HCT116 (cell line): Measurements from ENCODE around the gene KCMF1. TPM values are rescaled to one million over a fixed set of nuclear protein-coding genes. Genes with fewer than 3 reads are reported as not detected.

Experiments
- ATAC-seq: fragments of 200-7000 bp; cut with Tn5 transposase; 2 replicates; pipeline ENCODE4 v1.9.1; 2020; ENCODE audit warnings: mild to moderate bottlenecking, moderate library complexity
- BruUV-seq: library from RNA; stranded (reverse); fragments of 400-500 nt; replicated peaks from 2 replicates; lab custom pipeline; 2021; lab: Mats Ljungman, UMichigan
- CTCF ChIA-PET: fragments of 300-600 bp; sonication (Branson Sonifier 250); formaldehyde crosslinking; loops from one replicate; lab custom pipeline; 2021; ENCODE audit warnings: antibody characterized with exemption; lab: Charles Lee
- POLR2A ChIA-PET: fragments of 300-600, 350-600 bp; sonication (Branson Sonifier 250); formaldehyde crosslinking; loops from one replicate; lab custom pipeline; 2021; ENCODE audit warnings: antibody characterized with exemption; lab: Charles Lee
- RAD21 ChIA-PET, 2 experiments: fragments of 300-600 bp; sonication (Branson Sonifier 250); formaldehyde crosslinking; loops; one replicate each; lab custom pipeline; 2023; ENCODE audit warnings: low total read pairs in 2 of 2; ENCODE audit not compliant: uncharacterized antibody in 2 of 2, unreplicated experiment in 2 of 2, low non-redundant PET in 1 of 2; lab: Charles Lee
- DNase-seq: peaks from one replicate; pipeline ENCODE4 v3.0.0-alpha.2; 2010; ENCODE audit warnings: low read depth, low spot score
- H2AFZ ChIP-seq: fragments of 200-600 bp; shearing (Covaris generic), sonication (generic); 2 replicates; pipeline ENCODE4 v1.6.1; 2017; ENCODE audit warnings: low read depth, mixed run types, mixed read lengths, antibody characterized with exemption, low read length; ENCODE audit not compliant: poor library complexity, severe bottlenecking
- H3K27ac ChIP-seq: 2 replicates; pipeline ENCODE4 v1.5.1; 2012; ENCODE audit warnings: low read depth, low read length
- H3K27me3 ChIP-seq: fragments of 200-600 bp; sonication (generic); 2 replicates; pipeline ENCODE4 v1.6.1; 2016; ENCODE audit warnings: mixed run types, low read length, mixed read lengths; ENCODE audit not compliant: insufficient read depth
- H3K36me3 ChIP-seq, 2 experiments: fragments of 200-500 bp in 1 of 2; fragments of 200-600 bp in 1 of 2; sonication (Bioruptor generic) in 1 of 2; sonication (generic) in 1 of 2; 2 replicates each; pipeline versions ENCODE4 v1.5.1 to v1.6.1; 2014 to 2016; ENCODE audit warnings: low read length in 2 of 2, inconsistent platforms in 1 of 2, mixed read lengths in 1 of 2, mixed run types in 1 of 2; ENCODE audit not compliant: insufficient read depth in 2 of 2, control insufficient read depth in 1 of 2
- H3K4me1 ChIP-seq, 2 experiments: fragments of 200-600 bp in 1 of 2; sonication (generic) in 1 of 2; 2 replicates each; pipeline versions ENCODE4 v1.5.1 to v1.6.1; 2012 to 2017; ENCODE audit warnings: low read length in 2 of 2, inconsistent platforms in 1 of 2, mild to moderate bottlenecking in 1 of 2, mixed read lengths in 1 of 2, mixed run types in 1 of 2, moderate library complexity in 1 of 2; ENCODE audit not compliant: insufficient read depth in 2 of 2, control insufficient read depth in 1 of 2
- H3K4me2 ChIP-seq: fragments of 200-600 bp; sonication (generic); 2 replicates; pipeline ENCODE4 v1.6.1; 2017; ENCODE audit warnings: mixed run types, low read length, mixed read lengths
- H3K4me3 ChIP-seq, 2 experiments: fragments of 200-600 bp in 1 of 2; sonication (generic) in 1 of 2; replicated peaks in 1 of 2; 2 replicates each; pipeline ENCODE4 v1.5.1; 2011 to 2016; ENCODE audit warnings: low read length in 2 of 2, control low read depth in 1 of 2, low read depth in 1 of 2, mild to moderate bottlenecking in 1 of 2, mixed read lengths in 1 of 2, mixed run types in 1 of 2
- H3K79me2 ChIP-seq: fragments of 200-600 bp; sonication (generic); 2 replicates; pipeline ENCODE4 v1.6.1; 2017; ENCODE audit warnings: mild to moderate bottlenecking, mixed run types, low read length, moderate library complexity, mixed read lengths; ENCODE audit not compliant: insufficient read depth
- H3K9ac ChIP-seq: fragments of 200-600 bp; sonication (generic); 2 replicates; pipeline ENCODE4 v1.6.1; 2016; ENCODE audit warnings: low read length, mixed read lengths
- H3K9me2 ChIP-seq: fragments of 200-600 bp; sonication (generic), shearing (Covaris generic); 2 replicates; pipeline ENCODE4 v1.6.1; 2017; ENCODE audit warnings: mixed run types, mild to moderate bottlenecking, moderate library complexity; ENCODE audit not compliant: insufficient read depth
- H3K9me3 ChIP-seq, 2 experiments: fragments of 200-500 bp in 1 of 2; fragments of 200-600 bp in 1 of 2; sonication (Bioruptor generic) in 1 of 2; sonication (generic) in 1 of 2; 2 replicates each; pipeline ENCODE4 v1.6.1; 2014 to 2017; ENCODE audit warnings: low read length in 2 of 2, mixed read lengths in 2 of 2, inconsistent platforms in 1 of 2, low read depth in 1 of 2, mild to moderate bottlenecking in 1 of 2, mixed run types in 1 of 2, moderate library complexity in 1 of 2; ENCODE audit not compliant: control insufficient read depth in 1 of 2, insufficient read depth in 1 of 2
- H4K20me1 ChIP-seq: fragments of 200-600 bp; sonication (generic), shearing (Covaris generic); 2 replicates; pipeline ENCODE4 v1.6.1; 2017; ENCODE audit warnings: mixed run types, mild to moderate bottlenecking, moderate library complexity; ENCODE audit not compliant: insufficient read depth
- CBX3 ChIP-seq: IDR thresholded peaks from 2 replicates; pipeline ENCODE4 v1.6.1; 2012; ENCODE audit warnings: low read depth
- CEBPB ChIP-seq: IDR thresholded peaks from 2 replicates; pipeline ENCODE4 v1.6.1; 2012; ENCODE audit warnings: low read depth
- ELF1 ChIP-seq: IDR thresholded peaks from 2 replicates; pipeline ENCODE4 v1.6.1; 2012; ENCODE audit warnings: low read depth, borderline replicate concordance
- EZH2 ChIP-seq: fragments of 200-600 bp; sonication (generic); IDR thresholded peaks from 2 replicates; pipeline ENCODE4 v1.6.1; 2017; ENCODE audit warnings: antibody characterized with exemption, mixed run types
- EZH2phosphoT487 ChIP-seq: fragments of 200-600 bp; IDR thresholded peaks from 2 replicates; pipeline ENCODE4 v1.6.1; 2018; ENCODE audit warnings: antibody characterized with exemption, borderline replicate concordance
- FOSL1 ChIP-seq: IDR thresholded peaks from 2 replicates; pipeline ENCODE4 v1.6.1; 2012; ENCODE audit warnings: low read depth
- JUND ChIP-seq: IDR thresholded peaks from 2 replicates; pipeline ENCODE4 v1.6.1; 2012
- POLR2AphosphoS5 ChIP-seq: IDR thresholded peaks from 2 replicates; pipeline ENCODE4 v1.6.1; 2011; ENCODE audit warnings: mild to moderate bottlenecking, low read depth, low read length, moderate library complexity
- SIN3A ChIP-seq: IDR thresholded peaks from 2 replicates; pipeline ENCODE4 v1.6.1; 2012; ENCODE audit warnings: low read depth
- SP1 ChIP-seq: IDR thresholded peaks from 2 replicates; pipeline ENCODE4 v1.6.1; 2012; ENCODE audit warnings: low read depth
- SRF ChIP-seq: IDR thresholded peaks from 2 replicates; pipeline ENCODE4 v1.6.1; 2012; ENCODE audit warnings: low read depth
- TCF7L2 ChIP-seq: IDR thresholded peaks from 2 replicates; pipeline ENCODE4 v1.7.0; 2011; ENCODE audit warnings: borderline replicate concordance, inconsistent platforms; ENCODE audit not compliant: insufficient read depth, insufficient read length; ENCODE audit errors: extremely low read depth
- YY1 ChIP-seq: IDR thresholded peaks from 2 replicates; pipeline ENCODE4 v1.6.1; 2011; ENCODE audit warnings: low read length, low read depth, moderate library complexity, mild to moderate bottlenecking; ENCODE audit not compliant: insufficient replicate concordance; ENCODE audit errors: extremely low read depth
- ZNF274 ChIP-seq: fragments of 200-500 bp; sonication (Bioruptor generic); IDR thresholded peaks from 2 replicates; pipeline ENCODE4 v1.6.1; 2014; ENCODE audit warnings: mild to moderate bottlenecking, low read depth, low read length, inconsistent platforms
- intact Hi-C: fragments of 100-400 bp; cut with micrococcal nuclease; formaldehyde crosslinking; loops from 2 replicates; pipeline ENCODE4 v1.10.0; 2022
- total RNA-seq: library from RNA; stranded (reverse); gene quantifications from one replicate; pipeline ENCODE4 v1.2.1, GENCODE V29; 2021; ENCODE audit not compliant: unreplicated experiment
- TF ChIP-seq, protein P1 (sequence below): IDR thresholded peaks from 2 replicates; pipeline ENCODE4 v1.6.1; 2012

Gene KCMF1
- total RNA-seq, 1 experiment from 2014 or later = 119 TPM

DNA sequence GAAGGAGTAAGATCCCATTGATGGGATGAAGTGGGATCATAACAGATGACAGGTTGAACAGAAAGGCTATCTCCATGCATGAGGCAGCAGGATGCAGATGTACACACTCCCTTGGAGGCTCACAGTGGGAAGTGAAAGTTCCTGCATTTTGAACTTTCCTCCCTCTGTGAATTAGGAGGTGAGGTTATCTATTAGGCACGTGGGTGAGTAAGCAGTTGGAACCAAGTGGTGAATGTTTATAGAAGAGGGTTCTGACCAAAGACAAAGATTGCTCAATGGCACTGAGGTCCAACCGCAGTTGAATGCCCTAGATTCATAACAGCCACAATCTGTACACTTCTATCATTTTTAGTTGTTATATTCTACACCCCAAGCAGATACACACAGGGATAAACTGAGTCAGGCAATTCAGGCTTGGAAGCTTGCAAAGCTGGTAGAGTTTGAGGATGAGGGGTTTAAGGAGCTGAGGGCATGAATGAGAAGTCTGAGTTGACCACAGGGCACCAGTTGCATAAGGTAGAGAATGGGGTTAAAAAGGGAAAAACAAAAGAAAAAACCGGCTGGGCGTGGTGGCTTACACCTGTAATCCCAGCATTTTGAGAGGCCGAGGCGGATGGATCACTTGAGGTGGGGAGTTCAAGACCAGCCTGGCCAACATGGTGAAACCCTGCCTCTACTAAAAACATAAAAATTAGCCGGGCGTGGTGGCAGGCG lies 7.1 kb upstream of the KCMF1 start:
- ATAC-seq (0 out of 2 replicates have a peak, but pooled peaks have one; percentile 11), DNase-seq (no peak)
- Histone ChIP-seq H3K9me3 (no peaks in the 10 kb centered on the region), H3K4me3 (no peak overlapping the region), H3K27me3 (no peaks in the 10 kb centered on the region), H3K4me1 (peaks cover 21 to 66% of the 10 kb centered on the region in 2 experiments), H3K79me2 (peaks cover 22% of the 10 kb centered on the region), H3K27ac (no peak overlapping the region), H3K9ac (0 out of 2 replicates have a peak overlapping the region, but pooled peaks have one; percentile 13), H3K9me2 (no peaks in the 10 kb centered on the region), H3K4me2 (peak overlapping the region; percentile 34; the same call in 1 of the 2 replicates), H3K36me3 (no peaks in the 10 kb centered on the region)
- POLR2A ChIA-PET = no interaction called here
- intact Hi-C loops = no loop called here
- no peak for TF ChIP-seq ZNF274
- peak; percentile 52; the same call in 1 of the 2 replicates for TF ChIP-seq JUND
- TF ChIP-seq SIN3A = peak; percentile 3; the same call in 1 of the 2 replicates
- no peak for TF ChIP-seq ELF1
- peak; percentile 27; the same call in 1 of the 2 replicates for TF ChIP-seq FOSL1
- no peak for TF ChIP-seq EZH2
- no peak for TF ChIP-seq SRF
- TF ChIP-seq, protein P1, sequence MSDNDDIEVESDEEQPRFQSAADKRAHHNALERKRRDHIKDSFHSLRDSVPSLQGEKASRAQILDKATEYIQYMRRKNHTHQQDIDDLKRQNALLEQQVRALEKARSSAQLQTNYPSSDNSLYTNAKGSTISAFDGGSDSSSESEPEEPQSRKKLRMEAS = peak; percentile 53; the same call in 1 of the 2 replicates
- peak; percentile 72 for TF ChIP-seq CEBPB
- no peak for TF ChIP-seq TCF7L2
- TF ChIP-seq EZH2phosphoT487 = no peak
- no peak for TF ChIP-seq SP1
- peak; percentile 50; the same call in 1 of the 2 replicates for TF ChIP-seq POLR2AphosphoS5
- no peak for TF ChIP-seq YY1
- TF ChIP-seq CBX3 = peak; percentile 53; the same call in 1 of the 2 replicates
- TF ChIP-seq, all 23 proteins: peak for 7
- RAD21 ChIA-PET = no interaction called here
- Histone ChIP-seq H4K20me1 (no peaks in the 10 kb centered on the region), H2AFZ (no peak overlapping the region)
- no TSS peak for BruUV-seq
- CTCF ChIA-PET = no interaction called here
